ENCODE measurements around the gene GPATCH1. TPM values are rescaled to one million over a fixed set of nuclear protein-coding genes. Genes with fewer than 3 reads are reported as not detected.

GPATCH1 gene
- total and polyA plus RNA-seq, 9 of the 15 experiments (the other 6 are each of a cell fraction or from before 2014, with no cell fraction given), result 3.7 to 9.7 (median 7.7) TPM

GRCh38 chr19:33175156-33175782 is 94.3 kb downstream of the GPATCH1 start:
- in situ Hi-C loops (cut with MboI) (no loop called here), intact Hi-C loops (cut with micrococcal nuclease) (loop anchor here (5.0 kb wide), 1 partner anchor 203 kb away; the partner anchor contains the start of genes CEP89 and FAAP24)
- no peaks in the 10 kb centered on the region for H3K36me3 ChIP-seq (ENCODE audit: control insufficient read depth, insufficient read depth, low read length)
- peaks cover 10% of the 10 kb centered on the region; the same call in 2 of the 3 replicates for H3K79me2 ChIP-seq (ENCODE audit: control insufficient read depth, insufficient read depth, low read length)
- H3K9me1 ChIP-seq (ENCODE audit: control insufficient read depth, insufficient read depth, low read length), result no peaks in the 10 kb centered on the region
- H3K4me2 ChIP-seq (ENCODE audit: insufficient read depth, low read length), result peak overlapping the region; percentile 89; the same call in 1 of the 2 replicates
- ChIA-PET POLR2A (interaction anchor here (0.6 to 1.4 kb wide), 6 partner anchors 13 to 221 kb away, joined by 3 to 6 read pairs (median 3); no protein-coding TSS in a partner anchor), CTCF (ENCODE audit: low intra/inter-chr PET ratio) (no interaction called here)
- H3K9ac ChIP-seq (ENCODE audit: insufficient read depth in 1 of 2, low read depth in 2 of 2, low read length in 2 of 2), result 0 out of 4 replicates have a peak overlapping the region, but pooled peaks of 1 of the 2 experiments have one; percentile 55
- 91% methylated on average over 10 of the region's 10 CpGs for WGBS (ENCODE audit: insufficient coverage, low coverage, missing lambda C conversion rate)
- no peak overlapping the region; the same call in 1 of the 2 replicates for H3K4me3 ChIP-seq
- no peak for FAIRE-seq
- H4K20me1 ChIP-seq (replicated peaks; ENCODE audit: control insufficient read depth, insufficient read depth, low read length), result peaks cover 4% of the 10 kb centered on the region; the same call in 1 of the 2 replicates
- no peak for DNase-seq (ENCODE audit: extremely low read depth in 1 of 4, low spot score in 3 of 4)
- H2AFZ ChIP-seq (ENCODE audit: low read depth, low read length), result no peak overlapping the region
- no peaks in the 10 kb centered on the region for H3K9me3 ChIP-seq (replicated peaks; ENCODE audit: control insufficient read depth, insufficient read depth, low read depth, low read length)
- TF ChIP-seq PKNOX1 (IDR thresholded peaks at IDR 0.05) (peak; percentile 57), GTF2A2 (tag; IDR thresholded peaks at IDR 0.05) (no peak), FOXA1 (IDR thresholded peaks at IDR 0.05; ENCODE audit: borderline replicate concordance) (no peak), RFX7 (CRISPR knock-in tag; IDR thresholded peaks at IDR 0.05) (no peak)
- H3K27me3 ChIP-seq (ENCODE audit: control insufficient read depth in 2 of 2, insufficient read depth in 2 of 2, low read length in 2 of 2), result no peaks in the 10 kb centered on the region
- no TSS peak for BruUV-seq (replicated peaks)
- peaks cover 12 to 30% of the 10 kb centered on the region in 2 experiments; a peak in 4 of 5 replicates for H3K4me1 ChIP-seq (replicated peaks in 1 of 2; ENCODE audit: control insufficient read depth in 2 of 2, insufficient read depth in 2 of 2, low read length in 2 of 2)
- ATAC-seq, result no peak
- H3K27ac ChIP-seq (ENCODE audit: extremely low read depth, low read depth, low read length), result no peak overlapping the region

Data from K562 (cell line).